NCI-H446 treated with DMSO at 0.1 percent for 48 hours (cell line): ENCODE measurements around the gene HECTD1.
"Not testable (repeated sequence)": the region's sequence is repeated elsewhere in the genome, so short reads cannot be mapped to it uniquely, and the experiment has no call there.

ENCODE experiments used
- DNase-seq: peaks from one replicate; lab custom pipeline; 2025; lab: John Stamatoyannopoulos, UW

Gene HECTD1

GRCh38 chr14:31092160-31092708, 115.4 kb downstream of the HECTD1 start:
- no peak for DNase-seq

GRCh38 chr14:31090883-31091764, 116.5 kb downstream of the HECTD1 start:
- no peak for DNase-seq

DNA sequence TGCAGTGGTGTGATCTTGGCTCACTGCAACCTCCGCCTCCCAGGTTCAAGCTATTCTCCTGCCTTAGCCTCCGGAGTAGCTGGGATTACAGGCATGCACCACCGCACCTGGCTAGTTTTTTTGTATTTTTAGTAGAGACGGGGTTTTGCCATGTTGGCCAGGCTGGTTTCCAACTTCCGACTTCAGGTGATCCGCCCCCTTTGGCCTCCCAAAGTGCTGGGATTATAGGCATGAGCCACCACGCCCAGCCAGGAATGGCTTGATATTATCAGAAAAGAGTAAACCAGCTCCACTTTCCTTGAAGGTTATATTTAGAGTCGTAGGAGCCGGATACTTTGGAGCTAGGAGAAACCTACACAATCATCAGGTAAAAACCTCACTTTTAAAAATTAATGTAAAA, 121.1 kb downstream of the HECTD1 start:
- not testable (repeated sequence) for DNase-seq

DNA sequence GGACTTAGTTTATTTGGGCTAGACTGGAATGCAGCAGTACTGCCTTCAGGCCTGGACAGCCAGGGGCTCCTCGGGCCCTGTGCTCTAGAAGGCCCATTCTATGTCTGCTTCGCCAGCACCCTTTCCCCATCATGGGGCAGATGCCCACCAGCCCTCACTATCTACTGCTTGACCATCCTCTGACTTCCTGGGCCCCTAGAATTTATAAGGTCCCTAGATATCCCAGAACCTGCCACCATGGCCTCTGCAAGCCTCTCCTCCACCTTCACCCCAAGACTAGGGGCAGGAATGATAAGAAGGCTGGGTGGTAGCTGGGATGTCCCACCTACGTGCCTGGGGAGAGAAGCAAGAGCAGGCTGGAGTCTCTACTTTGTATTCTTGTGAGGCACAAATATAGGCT, 122.6 kb downstream of the HECTD1 start:
- no peak for DNase-seq

DNA sequence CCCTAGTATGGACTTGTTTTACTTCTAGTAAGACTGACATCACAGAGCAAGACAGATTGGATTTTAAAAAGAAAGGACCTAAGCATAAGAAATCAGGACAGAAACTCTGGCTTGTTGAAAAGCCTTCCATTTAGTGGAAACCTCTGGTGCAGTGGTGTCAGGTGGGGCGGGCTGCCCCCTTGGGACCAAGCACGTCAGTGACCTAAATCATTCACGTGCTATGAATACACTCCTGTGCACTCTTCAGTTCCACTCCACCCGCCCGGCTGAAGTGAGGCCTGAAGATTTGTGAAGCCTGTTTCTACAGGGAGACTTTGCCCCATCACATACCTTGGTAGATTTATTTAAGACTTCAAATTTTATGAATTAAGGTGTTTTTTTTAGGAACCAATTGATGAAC, 123.2 kb downstream of the HECTD1 start:
- DNase-seq: no peak

- no peak for DNase-seq
Measured at GRCh38 chr14:31083781-31084180, 123.8 kb downstream of the HECTD1 start.

GRCh38 chr14:31080484-31080883, 127.1 kb downstream of the HECTD1 start:
- DNase-seq: no peak

DNA sequence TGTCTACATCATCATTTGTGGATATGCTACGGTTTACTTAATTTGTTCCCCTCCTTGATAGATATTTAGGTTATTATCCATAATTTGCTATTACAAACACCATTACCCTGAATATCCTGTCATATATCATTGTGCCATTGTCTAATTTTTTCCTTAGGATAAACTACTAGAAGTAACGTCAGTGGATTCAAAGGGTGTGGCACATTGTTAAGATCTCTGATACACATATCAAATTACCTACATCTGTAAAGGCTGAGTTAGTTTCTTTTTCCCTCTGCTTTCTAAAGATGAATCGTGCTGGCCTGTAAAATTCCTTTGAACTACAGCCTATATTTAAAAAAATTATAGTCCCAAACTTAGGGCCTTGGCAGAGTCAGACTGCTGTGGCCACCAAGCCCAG, 127.5 kb downstream of the HECTD1 start:
- DNase-seq: no peak

DNA sequence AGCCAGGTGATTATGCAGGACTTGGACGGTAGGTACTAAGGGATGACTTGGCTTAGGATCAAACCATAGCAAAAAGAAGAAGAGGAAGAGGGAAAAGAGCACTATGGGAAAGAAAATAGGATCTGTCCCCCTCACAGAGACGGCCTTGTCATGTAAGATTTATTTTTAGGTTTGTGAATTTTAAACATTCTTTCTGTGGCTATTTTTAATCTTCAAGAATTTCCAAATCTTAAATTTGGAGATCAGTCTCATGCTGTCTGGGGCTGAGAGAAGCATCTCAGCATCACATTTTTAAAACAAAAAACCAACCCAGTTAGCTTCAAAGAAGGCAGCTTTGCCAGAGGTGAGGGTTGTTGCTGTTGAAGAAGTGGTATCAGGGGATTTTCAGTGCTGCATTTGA, 128.8 kb downstream of the HECTD1 start:
- DNase-seq: no peak

DNA sequence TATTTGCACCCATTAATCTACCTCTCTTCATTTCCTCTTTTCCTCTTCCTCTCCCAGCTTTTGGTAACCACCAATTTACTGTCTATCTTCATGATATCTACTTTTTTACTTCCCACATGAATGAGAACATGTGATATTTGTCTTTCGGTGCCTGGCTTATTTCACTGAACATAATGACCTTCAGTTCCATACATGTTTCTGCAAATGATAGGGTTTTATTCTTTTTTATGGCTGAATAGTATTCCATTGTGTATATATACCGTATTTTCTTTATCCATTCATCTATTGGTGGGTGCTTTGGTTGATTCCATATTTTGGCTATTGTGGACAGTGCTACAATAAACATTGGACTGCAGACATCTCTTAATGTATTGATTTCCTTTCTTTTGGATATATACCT, 132.4 kb downstream of the HECTD1 start:
- DNase-seq: no peak

DNA sequence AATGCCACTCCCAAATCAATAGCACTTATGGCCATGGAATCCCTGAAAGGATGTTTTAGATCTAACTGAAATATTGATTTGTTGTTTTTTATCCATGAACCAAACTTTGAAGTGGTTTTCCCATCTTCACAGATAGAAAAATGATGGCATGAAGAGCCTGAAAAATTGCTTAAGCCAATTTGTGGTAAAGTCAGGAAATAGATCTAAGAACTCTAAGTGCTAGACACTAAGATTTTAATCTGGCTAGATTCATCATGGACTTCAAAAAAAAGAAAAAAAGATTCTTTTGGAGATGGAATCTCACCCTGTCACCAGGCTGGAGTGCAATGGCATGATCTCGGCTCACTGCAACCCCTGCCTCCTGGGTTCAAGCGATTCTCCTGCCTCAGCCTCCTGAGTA, 136.4 kb downstream of the HECTD1 start:
- DNase-seq: no peak

DNA sequence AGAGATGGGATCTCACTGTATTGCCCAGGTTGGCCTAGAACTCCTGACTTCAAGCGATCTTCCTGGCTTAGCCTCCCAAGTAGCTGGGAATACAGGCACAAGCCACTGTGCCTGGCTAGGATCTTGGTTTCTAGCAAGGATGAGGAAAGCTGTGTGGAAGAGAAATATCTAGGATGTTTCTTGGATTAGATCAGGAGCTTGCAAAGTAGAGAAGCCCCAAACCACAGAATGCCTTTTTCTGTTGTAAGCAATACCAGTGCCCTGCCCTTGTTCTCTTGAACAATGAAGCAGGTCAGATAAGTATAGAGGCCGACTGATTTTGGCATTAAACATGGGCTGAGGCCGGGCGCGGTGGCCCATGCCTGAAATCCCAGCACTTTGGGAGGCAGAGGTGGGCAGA, 137.2 kb downstream of the HECTD1 start:
- DNase-seq: no peak

- no peak for DNase-seq
Measured at GRCh38 chr14:31069343-31069742, 138.2 kb downstream of the HECTD1 start.

- no peak for DNase-seq
Measured at GRCh38 chr14:31068235-31068634, 139.4 kb downstream of the HECTD1 start.

DNA sequence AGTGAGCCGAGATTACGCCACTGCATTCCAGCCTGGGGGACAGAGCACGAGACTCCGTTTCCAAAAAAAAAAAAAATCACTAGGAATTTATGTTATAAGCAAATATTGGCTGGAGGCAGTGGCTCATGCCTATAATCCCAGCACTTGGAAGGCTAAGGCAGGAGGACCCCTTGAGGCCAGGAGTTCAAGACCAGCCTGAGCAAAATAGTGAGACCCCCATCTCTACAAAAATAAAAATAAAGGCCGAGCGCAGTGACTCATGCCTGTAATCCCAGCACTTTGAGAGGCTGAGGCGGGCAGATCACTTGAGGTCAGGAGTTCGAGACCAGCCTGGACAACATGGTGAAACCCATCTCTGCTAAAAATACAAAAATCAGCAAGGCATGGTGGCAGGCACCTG, 144.7 kb downstream of the HECTD1 start:
- not testable (repeated sequence) for DNase-seq

- no peak for DNase-seq
Measured at GRCh38 chr14:31060253-31060875, 147.2 kb downstream of the HECTD1 start.

DNA sequence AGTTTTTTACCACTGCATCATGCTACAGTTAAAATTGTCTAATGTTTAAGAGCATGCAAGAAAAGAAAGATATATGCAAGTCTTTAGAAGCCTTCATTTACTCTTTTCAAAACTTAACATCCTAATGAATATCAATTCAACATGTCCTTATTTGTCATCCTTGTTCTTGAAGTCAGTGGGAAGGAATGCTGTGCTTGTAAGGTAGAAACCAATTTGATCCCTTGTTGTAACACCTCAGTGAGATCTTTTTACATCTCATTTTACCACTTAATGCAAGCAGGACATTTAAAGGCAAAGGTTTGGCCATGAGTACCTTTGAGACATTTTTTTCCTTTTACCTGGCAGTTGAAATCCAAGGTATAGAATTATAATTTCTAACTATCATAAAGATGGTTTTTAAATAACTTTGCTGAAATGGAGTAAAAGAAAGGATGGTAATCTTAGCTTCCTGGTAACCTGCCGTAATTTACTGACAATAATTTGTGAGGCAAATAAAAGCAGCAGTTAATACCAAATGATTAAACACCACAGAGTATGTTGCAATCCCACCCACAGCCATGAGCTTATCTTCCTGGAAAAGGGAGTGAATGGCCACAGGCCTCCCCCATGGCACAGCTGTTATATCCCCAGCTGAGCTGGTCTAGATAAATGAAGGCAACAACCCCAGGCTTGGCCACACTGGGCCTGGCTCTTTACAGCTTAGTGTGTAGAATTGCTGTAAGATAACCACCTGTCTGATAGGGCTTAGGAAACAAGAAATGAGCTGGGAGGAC, 148.3 kb downstream of the HECTD1 start:
- DNase-seq: no peak

GRCh38 chr14:31057701-31058364, 149.8 kb downstream of the HECTD1 start:
- no peak for DNase-seq

GRCh38 chr14:31057035-31057434, 150.6 kb downstream of the HECTD1 start:
- DNase-seq: no peak

DNA sequence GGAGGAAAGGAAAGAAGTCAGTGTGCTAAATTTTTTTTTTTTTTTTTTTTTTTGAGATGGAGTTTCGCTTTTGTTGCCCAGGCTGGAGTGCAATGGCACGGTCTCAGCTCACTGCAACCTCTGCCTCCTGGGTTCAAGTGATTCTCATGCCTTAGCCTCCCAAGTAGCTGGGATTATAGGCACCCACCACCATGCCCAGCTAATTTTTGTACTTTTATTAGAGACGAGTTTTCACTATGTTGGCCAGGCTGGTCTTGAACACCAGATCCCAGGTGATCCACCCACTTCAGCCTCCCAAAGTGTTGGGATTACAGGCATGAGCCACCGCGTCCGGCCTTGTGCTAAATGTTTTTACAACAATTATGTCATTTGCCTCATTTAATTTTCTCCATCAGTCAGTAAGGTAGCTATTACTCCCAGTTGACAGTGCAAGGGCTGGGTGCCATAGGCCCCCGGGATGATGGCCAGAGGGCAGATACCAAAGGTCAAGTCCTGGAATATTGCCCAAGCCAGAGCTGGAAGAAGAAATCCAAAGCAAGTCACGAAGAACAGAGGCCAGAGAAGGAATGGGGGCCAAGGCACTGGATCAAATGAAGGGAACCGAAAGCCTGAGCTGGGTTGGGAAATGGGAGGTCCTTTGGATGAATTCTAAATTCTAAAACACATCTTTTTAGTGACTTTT, 154.5 kb downstream of the HECTD1 start:
- DNase-seq: not testable (repeated sequence)

DNA sequence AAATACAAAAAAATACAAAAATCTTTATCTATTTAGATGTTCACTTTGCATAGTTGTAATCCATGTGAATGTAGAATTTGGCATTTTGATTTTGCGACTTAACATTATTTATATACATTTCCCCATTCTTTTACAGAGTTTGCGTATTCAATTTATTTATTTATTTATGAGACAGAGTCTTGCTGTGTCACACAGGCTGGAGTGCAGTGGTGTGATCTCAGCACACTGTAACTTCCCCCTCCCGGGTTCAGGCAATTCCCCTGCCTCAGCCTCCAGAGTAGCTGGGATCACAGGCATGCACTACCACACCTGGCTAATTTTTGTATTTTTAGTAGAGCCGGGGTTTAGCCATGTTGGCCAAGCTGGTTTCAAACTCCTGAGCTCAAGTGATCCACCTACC, 156.1 kb downstream of the HECTD1 start:
- no peak for DNase-seq
